Bronchial epithelial cell (primary cell): ENCODE data around the gene PADI2. TPM values are rescaled to one million over a fixed set of nuclear protein-coding genes. Genes with fewer than 3 reads are reported as not detected.

Source experiments
- DNase-seq: peaks from one replicate; pipeline ENCODE4 v3.0.0-alpha.2; 2010; ENCODE audit warnings: low read depth
- FAIRE-seq: peaks from 2 replicates; lab custom pipeline; 2011; peaks lifted over from hg19 to GRCh38; lab: Jason Lieb, UNC
- H3K27me3 ChIP-seq: 2 replicates; pipeline ENCODE4 v1.5.1; 2011; ENCODE audit warnings: low read length; ENCODE audit not compliant: control insufficient read depth, insufficient read depth
- H3K36me3 ChIP-seq: 2 replicates; pipeline ENCODE4 v1.5.1; 2011; ENCODE audit warnings: low read length; ENCODE audit not compliant: control insufficient read depth, insufficient read depth
- H3K4me3 ChIP-seq: 2 replicates; pipeline ENCODE4 v1.5.1; 2011; ENCODE audit warnings: mild to moderate bottlenecking, low read depth, low read length, control low read depth
- CTCF ChIP-seq: IDR thresholded peaks from 2 replicates; pipeline ENCODE4 v1.5.1; 2011; ENCODE audit warnings: mild to moderate bottlenecking, moderate library complexity, low read length, control low read depth, inconsistent platforms; ENCODE audit not compliant: insufficient read depth, severe bottlenecking
- total RNA-seq: library from RNA; depleted of rRNA; stranded (reverse); fragments of >200 nt; gene quantifications from 2 replicates; pipeline ENCODE4 v1.2.1, GENCODE V29; 2014

The PADI2 gene
- total RNA-seq, 1 donor from 2014 or later: 1.3 TPM

- TF ChIP-seq CTCF: no peak
- peaks cover 12% of the 10 kb centered on the region for H3K36me3 ChIP-seq
Measured at GRCh38 chr1:17040135-17040534, 79.1 kb downstream of the PADI2 start.

GRCh38 chr1:17039522-17039921, 79.7 kb downstream of the PADI2 start:
- Histone ChIP-seq H3K27me3 (no peaks in the 10 kb centered on the region), H3K36me3 (peaks cover 12% of the 10 kb centered on the region), H3K4me3 (no peak overlapping the region)
- DNase-seq: no peak
- FAIRE-seq: no peak
- TF ChIP-seq CTCF: no peak

More at GRCh38 chr1:17040135-17040534, 79.1 kb downstream of the PADI2 start:
- DNase-seq (no peak), FAIRE-seq (no peak)
- Histone ChIP-seq H3K27me3 (no peaks in the 10 kb centered on the region), H3K4me3 (no peak overlapping the region)

DNA sequence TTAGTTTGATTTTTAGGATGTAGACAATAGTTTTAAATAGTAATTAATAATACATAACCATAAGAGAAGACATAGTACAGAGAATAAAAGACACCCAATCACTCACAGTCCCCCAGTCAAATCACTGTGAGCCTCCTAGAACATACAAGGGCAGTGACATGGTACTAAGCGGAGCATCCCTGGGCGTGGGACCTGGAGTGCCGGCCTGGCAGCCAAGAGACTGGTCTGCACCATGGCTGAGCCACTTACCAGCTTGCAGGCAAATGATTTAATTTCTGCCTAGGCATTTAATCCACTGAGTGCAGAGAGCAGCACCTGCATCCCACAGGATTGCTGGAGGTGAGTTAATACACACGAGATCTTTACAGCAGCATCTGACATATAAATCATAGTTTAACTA, 85.8 kb downstream of the PADI2 start:
- DNase-seq (no peak), FAIRE-seq (no peak)
- peaks cover 14% of the 10 kb centered on the region for H3K36me3 ChIP-seq
- no peak overlapping the region for H3K4me3 ChIP-seq
- H3K27me3 ChIP-seq: no peaks in the 10 kb centered on the region
- TF ChIP-seq CTCF: no peak

GRCh38 chr1:17032741-17033140, 86.5 kb downstream of the PADI2 start:
- H3K36me3 ChIP-seq: peaks cover 14% of the 10 kb centered on the region
- no peak for DNase-seq
- FAIRE-seq: no peak
- H3K27me3 ChIP-seq: no peaks in the 10 kb centered on the region
- no peak overlapping the region for H3K4me3 ChIP-seq
- no peak for TF ChIP-seq CTCF

DNA sequence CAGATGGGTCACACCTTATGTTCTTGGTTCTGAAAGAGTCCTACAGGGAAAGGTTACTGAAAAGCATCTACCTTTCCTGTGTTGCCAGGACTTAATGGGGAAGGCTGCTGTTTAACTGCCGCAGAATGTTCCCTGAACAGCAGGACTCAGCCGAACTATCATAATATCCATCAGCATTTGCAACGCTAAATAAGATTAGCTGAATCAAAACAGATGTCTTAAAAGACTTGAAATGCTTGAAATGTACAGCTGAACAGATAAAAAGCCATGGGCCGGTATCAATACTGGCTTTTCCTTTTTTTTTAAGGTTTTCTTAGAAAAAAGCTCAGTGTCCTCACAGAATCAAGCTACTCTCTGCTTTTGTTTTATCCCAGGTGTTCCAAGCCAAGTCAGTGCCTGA, 87.8 kb downstream of the PADI2 start:
- FAIRE-seq: no peak

More for the DNA sequence above, 87.8 kb downstream of the PADI2 start:
- H3K4me3 ChIP-seq: no peak overlapping the region
- peaks cover 12% of the 10 kb centered on the region for H3K36me3 ChIP-seq
- DNase-seq: no peak
- no peak for TF ChIP-seq CTCF
- H3K27me3 ChIP-seq: no peaks in the 10 kb centered on the region
